Esophagus muscularis mucosa (tissue), 4 donors: Measurements from ENCODE around the gene IL17REL. TPM values are rescaled to one million over a fixed set of nuclear protein-coding genes. Genes with fewer than 3 reads are reported as not detected.

Experiments used
- DNase-seq: peaks from one replicate; pipeline ENCODE4 v3.0.0-alpha.2; 2017; ENCODE audit errors: extremely low spot score
- H3K27ac ChIP-seq, 4 donors: fragments of 200-600 bp; sonication (generic); replicated peaks in 1 of 4; 1 replicate in 3 of 4; 2 replicates in 1 of 4; pipeline ENCODE4 v1.5.1; 2016 to 2019; ENCODE audit warnings: mild to moderate bottlenecking in 1 of 4
- H3K27me3 ChIP-seq, 4 donors: fragments of 200-600 bp; sonication (generic); one replicate each; pipeline versions ENCODE4 v1.5.1 to v1.6.0; 2016 to 2019
- H3K36me3 ChIP-seq, 4 donors: fragments of 200-600 bp; sonication (generic); one replicate each; pipeline ENCODE4 v1.5.1; 2016 to 2019
- H3K4me1 ChIP-seq, 4 donors: fragments of 200-600 bp; sonication (generic); one replicate each; pipeline ENCODE4 v1.5.1; 2016 to 2019
- H3K4me3 ChIP-seq, 4 donors: fragments of 200-600 bp; sonication (generic); 1 replicate in 2 of 4; 2 replicates in 2 of 4; pipeline ENCODE4 v1.5.1; 2016 to 2019; ENCODE audit warnings: mild to moderate bottlenecking in 4 of 4, moderate library complexity in 1 of 4
- H3K9me3 ChIP-seq, 4 donors: fragments of 200-600 bp; sonication (generic); 1 replicate in 3 of 4; 2 replicates in 1 of 4; pipeline ENCODE4 v1.5.1; 2016 to 2019
- EP300 ChIP-seq: sonication (generic); formaldehyde crosslinking; IDR thresholded peaks from one replicate; pipeline ENCODE4 v1.6.1; 2017; ENCODE audit warnings: antibody characterized with exemption
- POLR2A ChIP-seq: fragments of 450-650 bp; IDR thresholded peaks from one replicate; pipeline ENCODE4 v1.6.1; 2017; ENCODE audit warnings: antibody characterized with exemption, moderate library complexity, mild to moderate bottlenecking, low read depth
- POLR2AphosphoS5 ChIP-seq, 2 donors: sonication (generic); formaldehyde crosslinking; IDR thresholded peaks; one replicate each; pipeline ENCODE4 v1.6.1; 2017; ENCODE audit warnings: antibody characterized with exemption in 2 of 2
- WGBS: methylation state at CpG from one replicate; pipeline ENCODE4 v1.1.5; 2018; 5-methylcytosine and 5-hydroxymethylcytosine counted together
- intact Hi-C: fragments of 100-400 bp; cut with DNase I; formaldehyde crosslinking; loops from one replicate; pipeline ENCODE4 v1.15.1; 2023
- total RNA-seq, 4 donors: library from RNA; depleted of rRNA; stranded (reverse); fragments of >200 nt; gene quantifications; one replicate each; pipeline versions ENCODE4 v1.1.0 to v1.2.1, GENCODE V29; 2016
- TF ChIP-seq, protein P1 (sequence below), 3 experiments: fragments of 200-600 bp in 2 of 3; fragments of 450-650 bp in 1 of 3; sonication (generic) in 2 of 3; IDR thresholded peaks; one replicate each; pipeline ENCODE4 v1.5.1; 2017 to 2019; ENCODE audit warnings: antibody characterized with exemption in 3 of 3, mild to moderate bottlenecking in 2 of 3, moderate library complexity in 1 of 3

IL17REL gene
- total RNA-seq, 4 donors from 2014 or later: not detected

DNA sequence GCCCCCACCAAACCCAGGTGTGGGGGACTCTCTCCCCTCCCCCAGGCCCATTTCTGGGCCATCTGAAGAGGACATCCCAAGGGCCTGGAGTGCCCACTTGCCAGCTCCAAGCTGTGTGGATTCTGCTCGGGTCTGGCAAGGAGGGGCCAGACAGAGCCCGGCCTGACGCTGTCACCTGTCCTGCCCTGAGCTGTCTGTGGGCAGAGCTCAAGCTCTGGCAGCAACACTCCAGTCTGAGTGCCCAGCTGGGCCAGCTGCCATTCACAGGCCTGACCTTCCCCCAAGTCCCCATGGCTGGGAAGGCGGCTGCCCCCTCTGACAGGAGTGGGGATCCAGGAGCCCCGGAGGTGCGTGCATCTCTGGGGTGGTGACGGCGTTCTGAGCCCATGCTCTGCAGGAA, 58.2 kb downstream of the IL17REL start:
- peaks cover 42 to 49% (median 46%) of the 10 kb centered on the region in 4 donors for H3K4me1 ChIP-seq
- no peaks in the 10 kb centered on the region for H3K9me3 ChIP-seq
- 95% methylated on average over 7 of the region's 8 CpGs for WGBS
- no peaks in the 10 kb centered on the region for H3K27me3 ChIP-seq
- TF ChIP-seq, protein P1, sequence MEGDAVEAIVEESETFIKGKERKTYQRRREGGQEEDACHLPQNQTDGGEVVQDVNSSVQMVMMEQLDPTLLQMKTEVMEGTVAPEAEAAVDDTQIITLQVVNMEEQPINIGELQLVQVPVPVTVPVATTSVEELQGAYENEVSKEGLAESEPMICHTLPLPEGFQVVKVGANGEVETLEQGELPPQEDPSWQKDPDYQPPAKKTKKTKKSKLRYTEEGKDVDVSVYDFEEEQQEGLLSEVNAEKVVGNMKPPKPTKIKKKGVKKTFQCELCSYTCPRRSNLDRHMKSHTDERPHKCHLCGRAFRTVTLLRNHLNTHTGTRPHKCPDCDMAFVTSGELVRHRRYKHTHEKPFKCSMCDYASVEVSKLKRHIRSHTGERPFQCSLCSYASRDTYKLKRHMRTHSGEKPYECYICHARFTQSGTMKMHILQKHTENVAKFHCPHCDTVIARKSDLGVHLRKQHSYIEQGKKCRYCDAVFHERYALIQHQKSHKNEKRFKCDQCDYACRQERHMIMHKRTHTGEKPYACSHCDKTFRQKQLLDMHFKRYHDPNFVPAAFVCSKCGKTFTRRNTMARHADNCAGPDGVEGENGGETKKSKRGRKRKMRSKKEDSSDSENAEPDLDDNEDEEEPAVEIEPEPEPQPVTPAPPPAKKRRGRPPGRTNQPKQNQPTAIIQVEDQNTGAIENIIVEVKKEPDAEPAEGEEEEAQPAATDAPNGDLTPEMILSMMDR (IDR thresholded peaks at IDR 0.05): no peak
- TF ChIP-seq POLR2AphosphoS5 (IDR thresholded peaks at IDR 0.05): no peak
- H3K36me3 ChIP-seq: no peaks in the 10 kb centered on the region
- peak overlapping the region in 3 of 4 donors; percentile 48 to 64 (median 63) for H3K27ac ChIP-seq
- intact Hi-C loops: no loop called here
- DNase-seq: no peak
- no peak overlapping the region for H3K4me3 ChIP-seq

DNA sequence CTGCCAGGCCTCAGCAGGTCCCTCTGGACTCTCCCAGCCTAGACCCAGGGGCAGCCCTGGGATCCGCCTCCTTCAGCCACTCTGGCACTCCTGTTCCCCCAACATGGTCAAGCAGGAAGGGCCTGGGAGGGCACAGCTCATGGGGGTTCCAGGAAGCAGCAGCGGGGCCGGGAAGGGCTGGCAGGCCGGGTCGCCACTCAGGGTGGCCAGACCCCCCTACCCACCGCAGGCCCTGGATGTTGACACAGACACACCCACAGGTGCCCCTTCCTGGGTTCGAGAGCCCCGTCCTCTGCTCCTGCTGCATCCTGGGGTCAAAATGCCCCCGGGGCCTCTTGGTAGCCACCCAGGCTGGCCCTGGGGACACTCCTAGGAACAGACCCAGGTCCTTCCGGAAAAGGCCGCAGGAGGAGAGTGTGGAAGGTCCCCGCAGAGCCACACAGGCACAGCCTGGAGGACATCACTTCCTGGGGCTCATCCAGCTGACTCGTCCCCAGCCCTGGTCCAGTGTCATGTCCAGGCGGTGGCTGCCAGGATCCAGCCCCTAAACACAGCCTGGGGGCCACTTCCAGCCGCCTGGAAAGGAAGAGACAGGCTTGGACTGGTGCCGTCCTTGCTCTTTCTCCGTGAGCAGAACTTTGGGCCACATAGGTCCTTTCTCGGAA, 58.8 kb downstream of the IL17REL start:
- peaks cover 39 to 44% (median 43%) of the 10 kb centered on the region in 4 donors for H3K4me1 ChIP-seq
- 63% methylated on average over 8 of the region's 18 CpGs for WGBS
- H3K9me3 ChIP-seq: no peaks in the 10 kb centered on the region
- H3K27ac ChIP-seq: peak overlapping the region in 3 of 4 donors; percentile 48 to 64 (median 63)
- intact Hi-C loops: no loop called here
- TF ChIP-seq POLR2AphosphoS5 (IDR thresholded peaks at IDR 0.05): no peak
- TF ChIP-seq POLR2A: no peak
- no peak for TF ChIP-seq EP300
- TF ChIP-seq, protein P1 (IDR thresholded peaks at IDR 0.05): no peak
- H3K27me3 ChIP-seq: no peaks in the 10 kb centered on the region
- no peaks in the 10 kb centered on the region for H3K36me3 ChIP-seq
- no peak overlapping the region for H3K4me3 ChIP-seq
- DNase-seq: no peak

DNA sequence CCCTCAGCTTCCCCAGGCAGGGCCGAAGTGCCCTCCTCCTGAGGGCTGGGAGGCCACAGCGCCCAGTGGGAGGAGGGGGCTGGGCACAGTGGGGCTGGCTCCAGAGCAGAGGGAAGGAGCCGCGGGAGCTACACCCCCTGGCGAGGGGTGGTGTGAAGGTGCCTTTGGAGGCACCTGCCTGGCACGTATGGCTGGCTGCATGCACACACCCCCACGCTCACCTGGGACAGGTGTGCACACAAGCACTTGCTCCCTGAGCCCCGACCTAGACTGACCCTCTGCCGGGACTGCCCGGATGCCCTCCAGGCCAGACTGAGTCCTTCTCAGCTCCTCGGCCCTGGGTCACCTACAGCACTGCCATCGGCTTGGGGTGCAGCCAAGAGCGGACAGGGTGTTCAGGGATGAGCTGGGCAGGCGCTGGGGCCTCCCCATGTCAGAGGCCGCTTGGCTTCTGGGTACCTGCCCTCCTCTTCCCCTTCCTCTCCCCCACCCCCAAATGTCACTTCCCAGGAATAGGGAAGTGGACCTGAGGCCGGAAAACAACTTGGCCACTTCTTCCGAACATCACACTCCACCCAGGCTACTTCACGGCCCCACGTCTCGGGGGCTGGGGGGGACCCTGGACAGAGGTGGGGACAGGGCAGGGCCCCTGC, 59.4 kb downstream of the IL17REL start:
- no peak for DNase-seq
- Histone ChIP-seq H3K27me3 (no peaks in the 10 kb centered on the region), H3K27ac (peak overlapping the region in 3 of 4 donors; percentile 48 to 64 (median 63)), H3K4me1 (peaks cover 39 to 45% (median 40%) of the 10 kb centered on the region in 4 donors), H3K36me3 (no peaks in the 10 kb centered on the region), H3K4me3 (no peak overlapping the region), H3K9me3 (no peaks in the 10 kb centered on the region)
- TF ChIP-seq EP300 (no peak), POLR2AphosphoS5 (IDR thresholded peaks at IDR 0.05) (no peak), POLR2A (no peak)
- TF ChIP-seq, protein P1 (IDR thresholded peaks at IDR 0.05): no peak
- WGBS: 79% methylated on average over 18 of the region's 20 CpGs
- intact Hi-C loops: no loop called here

DNA sequence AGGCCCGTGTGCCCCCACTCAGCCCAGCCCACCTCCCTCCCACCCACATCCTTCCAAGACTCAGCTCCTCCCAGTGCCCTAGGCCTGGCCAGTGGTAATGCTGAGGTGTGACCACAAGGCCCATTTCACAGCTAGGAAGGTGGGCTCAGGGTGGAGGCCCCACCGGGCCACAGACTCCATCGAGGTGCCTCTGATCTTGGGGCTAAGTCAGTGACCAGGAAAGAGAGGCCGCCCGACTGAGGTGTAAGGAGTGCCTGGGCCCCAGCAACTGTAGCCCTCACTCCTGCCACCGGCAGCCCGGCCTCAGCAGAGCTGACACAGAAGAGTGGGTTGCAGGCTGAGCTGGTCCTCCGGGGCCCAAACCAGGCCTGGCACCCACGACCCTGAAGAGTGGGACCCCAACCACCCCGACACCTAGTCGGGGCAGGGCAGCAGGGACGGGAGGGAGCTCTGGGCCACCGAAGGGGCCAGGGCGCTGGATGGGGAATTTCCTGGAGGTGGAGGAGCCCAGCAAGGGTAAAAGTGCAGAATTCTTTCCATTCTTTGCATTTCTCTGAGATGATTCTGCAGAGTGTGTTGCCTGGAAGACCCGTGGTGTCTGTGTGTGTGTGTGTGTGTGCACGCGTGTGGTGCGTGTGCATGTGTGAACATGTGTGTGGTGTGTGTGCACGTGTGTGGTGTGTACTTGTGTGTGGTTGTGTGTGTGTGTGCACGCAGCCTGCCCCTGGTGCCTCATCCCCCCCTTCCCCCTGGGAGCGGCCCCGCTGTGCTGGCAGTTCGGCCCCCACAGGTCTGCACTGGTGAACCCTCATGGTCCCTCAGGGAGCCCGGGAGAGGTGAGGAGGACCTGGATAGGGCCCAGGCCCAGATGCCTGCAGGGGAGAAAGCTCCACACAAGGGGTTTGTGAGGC, 60.3 kb downstream of the IL17REL start:
- Histone ChIP-seq H3K27me3 (no peaks in the 10 kb centered on the region), H3K4me1 (peaks cover 39 to 45% (median 40%) of the 10 kb centered on the region in 4 donors), H3K27ac (peak overlapping the region in 3 of 4 donors; percentile 15 to 64 (median 63)), H3K4me3 (no peak overlapping the region), H3K36me3 (no peaks in the 10 kb centered on the region), H3K9me3 (no peaks in the 10 kb centered on the region)
- intact Hi-C loops: no loop called here
- no peak for DNase-seq
- TF ChIP-seq, protein P1 (IDR thresholded peaks at IDR 0.05): no peak
- peak in 1 of 2 donors; percentile 56 for TF ChIP-seq POLR2AphosphoS5 (IDR thresholded peaks at IDR 0.05)
- WGBS: 55% methylated on average over 12 of the region's 24 CpGs
